ENCODE measurements around the gene KCNQ2. TPM values are rescaled to one million over a fixed set of nuclear protein-coding genes. Genes with fewer than 3 reads are reported as not detected.

The KCNQ2 gene
- total RNA-seq, 4 donors from 2014 or later, result 0.19 to 0.40 (median 0.40) TPM; not detected in 1

DNA sequence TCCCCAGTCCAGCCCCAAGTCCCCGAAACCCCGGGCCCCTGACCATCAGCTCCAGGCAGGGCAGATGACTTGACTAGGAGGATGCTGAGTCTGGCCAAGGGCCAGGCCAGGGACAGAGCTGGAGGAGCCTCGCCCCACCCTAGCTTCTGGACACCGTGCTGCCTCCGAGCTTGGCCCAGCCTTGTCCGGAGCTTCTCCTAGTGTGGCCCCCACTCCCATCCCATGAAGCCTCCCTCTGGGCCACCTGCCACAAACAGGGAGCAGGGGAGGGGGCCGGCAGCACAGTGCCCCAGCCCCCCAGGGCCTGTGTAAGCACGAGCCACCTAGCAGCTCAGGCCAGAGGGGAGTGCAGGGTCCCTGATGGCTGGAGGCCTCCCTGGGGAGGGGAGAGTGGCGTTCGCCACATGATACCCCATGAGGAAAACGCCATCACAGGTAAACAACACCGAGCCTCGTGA, 21.1 kb upstream of the KCNQ2 start:
- Histone ChIP-seq H3K9me3 (no peaks in the 10 kb centered on the region), H3K36me3 (no peaks in the 10 kb centered on the region), H3K27ac (no peak overlapping the region), H3K4me1 (peaks cover 0 to 33% (median 12%) of the 10 kb centered on the region in 3 donors), H3K27me3 (peaks cover 72% of the 10 kb centered on the region), H3K4me3 (no peak overlapping the region)
- TF ChIP-seq POLR2AphosphoS5 (IDR thresholded peaks at IDR 0.05) (no peak), CTCF (IDR thresholded peaks at IDR 0.05) (no peak), POLR2A (IDR thresholded peaks at IDR 0.05) (no peak), EP300 (IDR thresholded peaks at IDR 0.05) (no peak)
- no CpG with 5 or more reads among the region's 13 CpGs for WGBS, 2 donors (ENCODE audit: low coverage in 1 of 2)
- ATAC-seq, result no peak

- peaks cover 72% of the 10 kb centered on the region for H3K27me3 ChIP-seq
- 93% methylated on average over 6 of the region's 14 CpGs; no CpG with 5 or more reads in 1 of the 2 donors for WGBS, 2 donors (ENCODE audit: low coverage in 1 of 2)
- H3K4me1 ChIP-seq, result peaks cover 0 to 31% (median 6%) of the 10 kb centered on the region in 3 donors
- ATAC-seq, result no peak
- H3K4me3 ChIP-seq, result no peak overlapping the region
- no peak overlapping the region for H3K27ac ChIP-seq
- no peaks in the 10 kb centered on the region for H3K9me3 ChIP-seq
- H3K36me3 ChIP-seq, result no peaks in the 10 kb centered on the region
- TF ChIP-seq POLR2AphosphoS5 (IDR thresholded peaks at IDR 0.05) (no peak), EP300 (IDR thresholded peaks at IDR 0.05) (no peak), POLR2A (IDR thresholded peaks at IDR 0.05) (no peak), CTCF (IDR thresholded peaks at IDR 0.05) (no peak)
Observed at GRCh38 chr20:63492982-63493381, 20.5 kb upstream of the KCNQ2 start.

GRCh38 chr20:63492518-63492917, 20.1 kb upstream of the KCNQ2 start:
- no peak overlapping the region for H3K27ac ChIP-seq
- WGBS, 2 donors (ENCODE audit: low coverage in 1 of 2), result 91 to 100% methylated on average over 2 of the region's 2 CpGs
- ATAC-seq, result no peak
- TF ChIP-seq POLR2A (IDR thresholded peaks at IDR 0.05) (no peak), POLR2AphosphoS5 (IDR thresholded peaks at IDR 0.05) (no peak), CTCF (IDR thresholded peaks at IDR 0.05) (no peak)
- peaks cover 72% of the 10 kb centered on the region for H3K27me3 ChIP-seq
- no peaks in the 10 kb centered on the region for H3K36me3 ChIP-seq
- no peaks in the 10 kb centered on the region for H3K9me3 ChIP-seq
- peaks cover 0 to 27% (median 5%) of the 10 kb centered on the region in 3 donors for H3K4me1 ChIP-seq
- no peak overlapping the region for H3K4me3 ChIP-seq

DNA sequence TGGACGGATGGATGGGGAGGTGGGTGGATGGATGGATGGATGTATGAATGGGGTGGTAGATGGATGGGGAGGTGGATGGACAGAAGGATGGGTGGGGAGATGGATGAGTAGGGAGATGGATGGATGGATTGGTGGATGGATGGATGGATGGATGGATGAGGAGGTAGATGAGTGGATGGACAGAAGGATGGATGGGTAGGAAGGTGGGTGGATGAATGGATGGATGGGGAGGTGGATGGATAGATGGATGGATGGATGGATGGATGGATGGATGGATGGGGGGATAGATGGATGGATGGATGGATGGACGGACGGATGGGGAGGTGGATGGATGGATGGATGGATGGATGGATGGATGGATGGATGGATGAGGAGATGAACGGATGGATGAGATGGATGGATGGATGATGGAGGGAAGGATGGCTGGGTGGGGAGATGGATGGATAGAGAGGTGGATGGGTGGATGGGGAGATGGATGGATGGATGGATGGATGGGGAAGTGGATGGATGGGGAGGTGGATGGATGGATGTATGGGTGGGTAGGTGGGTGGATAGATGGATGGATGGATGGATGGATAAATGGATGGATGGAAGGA, 19.3 kb upstream of the KCNQ2 start:
- no peak overlapping the region for H3K4me3 ChIP-seq
- no peak for TF ChIP-seq EP300 (IDR thresholded peaks at IDR 0.05)
- TF ChIP-seq POLR2AphosphoS5 (IDR thresholded peaks at IDR 0.05), result no peak
- TF ChIP-seq POLR2A (IDR thresholded peaks at IDR 0.05), result no peak
- TF ChIP-seq CTCF (IDR thresholded peaks at IDR 0.05), result no peak
- WGBS, 2 donors (ENCODE audit: low coverage in 1 of 2), result 33 to 65% methylated on average over 3 to 4 of the region's 4 CpGs
- peaks cover 72% of the 10 kb centered on the region for H3K27me3 ChIP-seq
- ATAC-seq, result no peak
- peaks cover 0 to 19% (median 5%) of the 10 kb centered on the region in 3 donors for H3K4me1 ChIP-seq
- no peak overlapping the region for H3K27ac ChIP-seq
- H3K9me3 ChIP-seq, result no peaks in the 10 kb centered on the region
- no peaks in the 10 kb centered on the region for H3K36me3 ChIP-seq

- Histone ChIP-seq H3K4me1 (peaks cover 0 to 12% (median 0%) of the 10 kb centered on the region in 3 donors), H3K27ac (no peak overlapping the region), H3K9me3 (peaks cover 0 to 6% (median 0%) of the 10 kb centered on the region in 3 donors), H3K27me3 (peaks cover 75% of the 10 kb centered on the region), H3K4me3 (no peak overlapping the region), H3K36me3 (no peaks in the 10 kb centered on the region)
- WGBS, 2 donors (ENCODE audit: low coverage in 1 of 2), result 75% methylated on average over 2 of the region's 4 CpGs; no CpG with 5 or more reads in 1 of the 2 donors
- no peak for ATAC-seq
- TF ChIP-seq POLR2AphosphoS5 (IDR thresholded peaks at IDR 0.05) (no peak), CTCF (IDR thresholded peaks at IDR 0.05) (no peak), EP300 (IDR thresholded peaks at IDR 0.05) (no peak), POLR2A (IDR thresholded peaks at IDR 0.05) (no peak)
Observed at GRCh38 chr20:63491078-63491477, 18.6 kb upstream of the KCNQ2 start.

Measured in gastroesophageal sphincter (tissue), 4 donors.